PC-9 (cell line): ENCODE measurements around the gene TMEM176B. TPM values are rescaled to one million over a fixed set of nuclear protein-coding genes. Genes with fewer than 3 reads are reported as not detected.

Source experiments
- BruUV-seq: library from RNA; stranded (reverse); fragments of 400-500 nt; replicated peaks from 2 replicates; lab custom pipeline; 2021; lab: Mats Ljungman, UMichigan
- CTCF ChIA-PET: fragments of 300-600 bp; sonication (Branson Sonifier 250); formaldehyde crosslinking; loops from one replicate; lab custom pipeline; 2022; ENCODE audit warnings: antibody characterized with exemption; lab: Charles Lee
- POLR2A ChIA-PET: fragments of 300-600 bp; sonication (Branson Sonifier 250); formaldehyde crosslinking; loops from one replicate; lab custom pipeline; 2022; ENCODE audit warnings: antibody characterized with exemption; ENCODE audit not compliant: unreplicated experiment; lab: Charles Lee
- DNase-seq, 2 experiments: peaks; one replicate each; pipeline versions ENCODE4 v3.0.0 to v3.0.0-alpha.2; 2015 to 2022; ENCODE audit warnings: mixed read lengths in 1 of 2
- H2AFZ ChIP-seq: fragments of 200-600 bp; sonication (generic); 2 replicates; pipeline ENCODE4 v1.8.1; 2017; ENCODE audit warnings: antibody characterized with exemption
- H3F3A ChIP-seq: fragments of 200-600 bp; sonication (generic); 2 replicates; pipeline ENCODE4 v1.8.1; 2017; ENCODE audit warnings: antibody characterized with exemption, mild to moderate bottlenecking, low read depth; ENCODE audit not compliant: insufficient read depth
- H3K27ac ChIP-seq: fragments of 200-600 bp; sonication (generic); 2 replicates; pipeline ENCODE4 v1.6.1; 2016; ENCODE audit warnings: mixed run types
- H3K27me3 ChIP-seq: fragments of 200-600 bp; sonication (generic); 2 replicates; pipeline ENCODE4 v1.6.1; 2016; ENCODE audit warnings: low read depth, mixed run types; ENCODE audit not compliant: insufficient read depth
- H3K36me3 ChIP-seq: fragments of 200-600 bp; sonication (generic); 2 replicates; pipeline ENCODE4 v1.6.1; 2016; ENCODE audit warnings: low read depth, mixed run types
- H3K4me1 ChIP-seq: fragments of 200-600 bp; sonication (generic); replicated peaks from 2 replicates; pipeline ENCODE4 v1.6.1; 2016; ENCODE audit warnings: mixed run types; ENCODE audit not compliant: insufficient read depth
- H3K4me2 ChIP-seq: fragments of 200-600 bp; sonication (generic); 2 replicates; pipeline ENCODE4 v1.6.1; 2017; ENCODE audit warnings: mixed run types
- H3K4me3 ChIP-seq: fragments of 200-600 bp; sonication (generic); 2 replicates; pipeline ENCODE4 v1.6.1; 2016; ENCODE audit warnings: mixed run types
- H3K79me2 ChIP-seq: fragments of 200-600 bp; sonication (generic); 2 replicates; pipeline ENCODE4 v1.6.1; 2017; ENCODE audit warnings: low read depth, mixed run types
- H3K9me2 ChIP-seq: fragments of 200-600 bp; sonication (generic); 2 replicates; pipeline ENCODE4 v1.8.1; 2017; ENCODE audit warnings: mild to moderate bottlenecking; ENCODE audit not compliant: insufficient read depth
- H3K9me3 ChIP-seq: fragments of 200-600 bp; sonication (generic); 2 replicates; pipeline ENCODE4 v1.8.1; 2016; ENCODE audit warnings: low read depth; ENCODE audit not compliant: insufficient read depth
- H4K20me1 ChIP-seq: fragments of 200-600 bp; sonication (generic); 2 replicates; pipeline ENCODE4 v1.8.1; 2017; ENCODE audit not compliant: insufficient read depth
- EZH2 ChIP-seq: fragments of 200-600 bp; sonication (generic); IDR thresholded peaks from 2 replicates; pipeline ENCODE4 v1.8.0; 2017; ENCODE audit warnings: antibody characterized with exemption, low read depth
- intact Hi-C: fragments of 100-400 bp; cut with micrococcal nuclease; formaldehyde crosslinking; loops from one replicate; pipeline ENCODE4 v1.10.0; 2022; ENCODE audit not compliant: unreplicated experiment
- total RNA-seq: library from RNA; stranded (reverse); gene quantifications from 2 replicates; pipeline ENCODE4 v1.2.3, GENCODE V29; 2021
- TF ChIP-seq, protein P1 (sequence below): fragments of 200-600 bp; sonication (generic); conservative IDR thresholded peaks from 2 replicates; pipeline ENCODE4 v1.6.1; 2017; ENCODE audit warnings: mixed run types, antibody characterized with exemption, mild to moderate bottlenecking, moderate library complexity

The TMEM176B gene
- total RNA-seq, 1 experiment from 2014 or later: 1.9 TPM

DNA sequence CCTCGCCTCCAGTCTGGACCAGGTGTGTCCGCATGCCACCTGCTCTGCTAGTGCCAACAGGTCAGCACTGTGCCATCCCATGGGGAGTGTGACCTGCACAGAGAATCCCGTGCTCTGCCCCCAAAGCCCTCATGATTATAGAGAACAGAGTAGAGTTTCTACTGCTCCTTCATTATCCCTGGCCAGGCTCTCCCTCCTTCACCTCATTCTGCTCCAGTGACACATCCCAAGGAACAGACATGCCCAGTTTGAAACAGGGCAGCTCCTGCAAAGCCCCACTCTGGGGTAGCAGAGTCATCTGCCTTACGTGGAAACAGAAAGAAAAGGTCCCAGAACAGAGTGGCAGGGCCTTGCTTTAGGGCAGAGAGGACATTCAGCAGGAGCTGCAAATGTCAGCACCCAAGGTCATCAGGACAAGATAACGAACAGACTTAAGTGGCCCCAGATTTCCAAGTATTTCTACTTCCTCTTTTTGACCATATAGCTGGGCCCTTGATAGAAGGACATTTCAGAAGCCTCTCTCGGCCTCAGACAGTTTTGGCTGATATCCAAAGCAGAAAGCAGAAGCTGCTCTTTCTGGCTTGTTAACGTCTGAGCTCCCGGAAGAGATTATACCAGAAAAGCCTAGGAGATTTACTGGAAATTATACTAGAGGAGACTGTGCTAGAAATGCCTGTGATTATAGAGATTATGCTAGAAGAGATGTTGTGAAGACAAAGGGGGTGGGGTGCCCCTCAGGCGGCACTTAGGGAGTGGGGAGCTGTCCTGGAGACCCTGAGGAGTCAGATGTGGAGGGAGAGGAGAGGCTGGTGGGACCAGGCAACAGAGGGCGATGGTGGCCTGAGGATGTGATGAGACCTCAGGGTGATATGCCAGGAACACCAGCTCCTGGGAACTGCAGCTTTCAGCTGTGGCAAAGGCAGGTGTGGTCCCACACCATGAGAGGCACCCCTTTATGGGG is 12.6 kb downstream of the TMEM176B start:
- no peaks in the 10 kb centered on the region for H3K9me2 ChIP-seq
- no peaks in the 10 kb centered on the region for H3F3A ChIP-seq
- POLR2A ChIA-PET: no interaction called here
- H3K27ac ChIP-seq: no peak overlapping the region
- H3K4me3 ChIP-seq: no peak overlapping the region
- no peaks in the 10 kb centered on the region for H3K79me2 ChIP-seq
- intact Hi-C loops: no loop called here
- TF ChIP-seq, protein P1, sequence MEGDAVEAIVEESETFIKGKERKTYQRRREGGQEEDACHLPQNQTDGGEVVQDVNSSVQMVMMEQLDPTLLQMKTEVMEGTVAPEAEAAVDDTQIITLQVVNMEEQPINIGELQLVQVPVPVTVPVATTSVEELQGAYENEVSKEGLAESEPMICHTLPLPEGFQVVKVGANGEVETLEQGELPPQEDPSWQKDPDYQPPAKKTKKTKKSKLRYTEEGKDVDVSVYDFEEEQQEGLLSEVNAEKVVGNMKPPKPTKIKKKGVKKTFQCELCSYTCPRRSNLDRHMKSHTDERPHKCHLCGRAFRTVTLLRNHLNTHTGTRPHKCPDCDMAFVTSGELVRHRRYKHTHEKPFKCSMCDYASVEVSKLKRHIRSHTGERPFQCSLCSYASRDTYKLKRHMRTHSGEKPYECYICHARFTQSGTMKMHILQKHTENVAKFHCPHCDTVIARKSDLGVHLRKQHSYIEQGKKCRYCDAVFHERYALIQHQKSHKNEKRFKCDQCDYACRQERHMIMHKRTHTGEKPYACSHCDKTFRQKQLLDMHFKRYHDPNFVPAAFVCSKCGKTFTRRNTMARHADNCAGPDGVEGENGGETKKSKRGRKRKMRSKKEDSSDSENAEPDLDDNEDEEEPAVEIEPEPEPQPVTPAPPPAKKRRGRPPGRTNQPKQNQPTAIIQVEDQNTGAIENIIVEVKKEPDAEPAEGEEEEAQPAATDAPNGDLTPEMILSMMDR: no peak
- no peak for TF ChIP-seq EZH2
- no peaks in the 10 kb centered on the region for H3K36me3 ChIP-seq
- BruUV-seq: no TSS peak
- H3K4me1 ChIP-seq: no peaks in the 10 kb centered on the region
- no peak overlapping the region for H3K4me2 ChIP-seq
- DNase-seq: no peak
- CTCF ChIA-PET: interaction anchor here (0.6 kb wide), 1 partner anchor 500 kb away, joined by 4 read pairs; no protein-coding TSS in a partner anchor
- no peaks in the 10 kb centered on the region for H4K20me1 ChIP-seq
- no peak overlapping the region for H2AFZ ChIP-seq
- peaks cover 98% of the 10 kb centered on the region for H3K27me3 ChIP-seq
- H3K9me3 ChIP-seq: no peaks in the 10 kb centered on the region

- H3K9me3 ChIP-seq: no peaks in the 10 kb centered on the region
- intact Hi-C loops: loop anchor here (5.0 kb wide), 1 partner anchor 92 kb away; no protein-coding TSS in a partner anchor
- H4K20me1 ChIP-seq: no peaks in the 10 kb centered on the region
- BruUV-seq: no TSS peak
- H2AFZ ChIP-seq: no peak overlapping the region
- H3K4me1 ChIP-seq: no peaks in the 10 kb centered on the region
- H3K4me2 ChIP-seq: no peak overlapping the region
- no peak overlapping the region for H3K27ac ChIP-seq
- H3K27me3 ChIP-seq: peaks cover 83% of the 10 kb centered on the region
- no peaks in the 10 kb centered on the region for H3K9me2 ChIP-seq
- no peaks in the 10 kb centered on the region for H3F3A ChIP-seq
- ChIA-PET CTCF (no interaction called here), POLR2A (no interaction called here)
- no peak for DNase-seq
- TF ChIP-seq, protein P1: no peak
- TF ChIP-seq EZH2: no peak
- H3K4me3 ChIP-seq: no peak overlapping the region
- H3K36me3 ChIP-seq: no peaks in the 10 kb centered on the region
- no peaks in the 10 kb centered on the region for H3K79me2 ChIP-seq
These were observed 15.2 kb downstream of the TMEM176B start for GRCh38 chr7:150784954-150785353.

GRCh38 chr7:150784120-150784736 is 15.9 kb downstream of the TMEM176B start:
- Histone ChIP-seq H4K20me1 (no peaks in the 10 kb centered on the region), H3K27ac (no peak overlapping the region), H3K27me3 (peaks cover 76% of the 10 kb centered on the region), H3K9me2 (no peaks in the 10 kb centered on the region), H3K79me2 (no peaks in the 10 kb centered on the region), H3K9me3 (no peaks in the 10 kb centered on the region), H3K4me1 (no peaks in the 10 kb centered on the region), H3F3A (no peaks in the 10 kb centered on the region), H2AFZ (no peak overlapping the region), H3K4me3 (no peak overlapping the region), H3K36me3 (no peaks in the 10 kb centered on the region), H3K4me2 (no peak overlapping the region)
- ChIA-PET POLR2A (no interaction called here), CTCF (interaction anchor here (0.6 kb wide), 1 partner anchor 240 kb away, joined by 14 read pairs; the partner anchor contains the start of gene ATG9B)
- TF ChIP-seq EZH2: no peak
- TF ChIP-seq, protein P1: no peak
- intact Hi-C loops: loop anchor here (5.0 kb wide), 1 partner anchor 93 kb away; no protein-coding TSS in a partner anchor
- BruUV-seq: no TSS peak
- no peak for DNase-seq
